GM18511 (cell line): ENCODE results near the gene SIGLECL1.

ENCODE experiments used
- ATAC-seq: cut with Tn5 transposase; IDR thresholded peaks from one replicate; pipeline ENCODE4 v1.9.1; 2021; ENCODE audit warnings: mild to moderate bottlenecking, moderate library complexity; ENCODE audit not compliant: unreplicated experiment

The SIGLECL1 gene

DNA sequence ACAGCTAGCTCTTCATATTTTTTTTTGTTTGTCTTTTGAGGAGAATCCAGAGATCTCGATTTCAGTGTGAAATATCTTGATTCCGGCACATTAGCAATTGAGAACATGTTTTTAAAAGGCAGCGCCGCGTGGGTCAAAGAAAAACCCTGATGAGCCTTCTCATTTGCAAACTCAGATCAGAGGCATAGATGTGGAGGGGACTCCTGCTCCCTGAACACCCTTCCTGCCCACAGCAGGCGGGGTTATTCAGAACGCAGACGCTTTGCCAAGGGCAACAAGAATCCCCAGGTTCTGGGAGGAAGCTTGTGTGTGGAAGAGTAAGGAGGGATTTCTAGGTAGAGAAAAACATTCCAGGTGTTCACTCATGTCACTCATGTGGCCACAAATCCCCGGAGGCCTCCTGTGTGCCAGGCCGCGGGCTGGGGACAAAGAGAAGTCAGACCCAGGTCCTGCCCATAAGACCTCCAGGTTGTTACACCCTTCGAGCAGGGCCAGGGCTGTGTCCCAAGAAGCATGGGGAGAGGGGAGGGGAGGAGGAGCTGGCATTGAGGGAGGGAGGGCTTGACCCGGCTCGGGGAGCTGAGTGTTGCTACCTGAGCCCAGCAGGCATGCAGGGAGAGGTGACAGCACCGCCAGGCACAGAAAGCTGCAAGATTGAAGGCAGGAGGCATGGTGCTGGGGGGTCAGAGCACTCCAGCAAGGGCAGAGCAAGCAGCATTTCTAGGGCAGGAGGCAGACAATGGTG is 44.7 kb downstream of the SIGLECL1 start:
- ATAC-seq = no peak

DNA sequence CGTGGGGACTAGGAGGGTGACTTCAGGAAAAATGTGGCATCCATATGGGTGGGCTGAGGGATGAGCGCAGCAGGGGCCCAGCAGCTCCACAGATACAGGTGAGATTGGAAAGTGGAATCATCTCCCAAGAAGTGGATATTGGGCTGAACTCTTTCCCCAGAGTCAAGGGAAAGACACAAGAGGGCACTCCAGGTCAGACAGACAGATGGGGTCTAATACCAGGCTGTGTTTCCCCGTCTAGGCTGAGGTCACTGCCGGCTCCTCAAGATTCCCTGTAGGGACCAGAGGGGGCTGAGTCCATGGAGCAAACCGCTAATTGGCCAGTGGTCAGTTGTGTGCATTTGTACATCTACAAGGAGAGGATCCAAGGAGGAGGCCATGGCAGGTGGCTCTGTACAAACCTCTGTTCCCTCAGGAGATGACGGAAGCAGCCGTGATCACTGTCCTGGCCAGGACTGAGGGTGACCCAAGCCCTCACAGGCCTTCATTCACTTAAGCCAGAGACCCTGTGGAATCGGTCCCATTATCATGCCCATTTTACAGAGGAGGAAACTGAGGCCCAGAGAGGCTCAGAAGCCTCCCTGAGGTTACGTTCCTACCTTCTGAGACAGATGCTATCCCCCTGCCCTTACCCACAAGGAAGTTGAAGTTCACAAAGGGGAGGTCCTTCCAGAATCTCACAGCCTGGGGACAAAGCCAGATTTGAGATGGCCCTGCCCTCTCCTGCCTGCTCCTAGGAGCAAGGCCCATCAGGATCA is 45.6 kb downstream of the SIGLECL1 start:
- ATAC-seq = no peak

DNA sequence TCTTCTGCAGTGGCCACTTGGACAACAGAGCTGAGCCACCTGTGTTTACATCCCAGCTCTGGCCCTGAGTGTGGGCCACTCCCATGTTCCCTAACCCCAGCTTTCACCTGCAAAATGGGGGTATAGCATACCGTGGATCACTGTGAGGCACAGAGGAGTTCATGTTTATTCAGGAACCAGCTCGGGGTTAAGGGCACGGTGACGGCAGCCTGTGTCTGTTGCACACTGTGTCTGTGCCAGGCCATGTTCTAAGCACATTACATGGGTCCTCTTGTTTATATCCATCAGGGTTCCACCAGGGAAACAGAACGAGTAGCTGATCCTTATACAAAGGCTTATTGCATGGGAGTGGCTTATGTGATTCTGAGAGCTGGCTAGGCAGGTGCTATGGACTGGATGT is 46.5 kb downstream of the SIGLECL1 start:
- no peak for ATAC-seq

DNA sequence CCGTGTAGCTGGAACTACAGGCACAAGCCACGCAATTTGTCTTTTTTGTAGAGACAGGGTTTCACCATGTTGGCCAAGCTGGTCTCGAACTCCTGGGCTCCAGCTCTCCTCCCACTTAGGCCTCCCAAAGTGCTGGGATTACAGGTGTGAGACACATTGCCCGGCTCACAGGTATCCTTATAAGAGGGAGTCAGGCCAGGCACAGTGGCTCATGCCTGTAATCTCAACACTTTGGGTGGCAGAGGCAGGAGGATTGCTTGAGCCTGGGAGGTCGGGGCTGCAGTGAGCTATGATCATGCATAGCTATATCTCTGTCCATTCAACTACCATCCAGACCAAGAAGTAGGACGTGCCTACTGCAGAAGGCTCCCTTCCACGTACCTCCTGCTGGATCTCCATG is 50.4 kb downstream of the SIGLECL1 start:
- no peak for ATAC-seq

DNA sequence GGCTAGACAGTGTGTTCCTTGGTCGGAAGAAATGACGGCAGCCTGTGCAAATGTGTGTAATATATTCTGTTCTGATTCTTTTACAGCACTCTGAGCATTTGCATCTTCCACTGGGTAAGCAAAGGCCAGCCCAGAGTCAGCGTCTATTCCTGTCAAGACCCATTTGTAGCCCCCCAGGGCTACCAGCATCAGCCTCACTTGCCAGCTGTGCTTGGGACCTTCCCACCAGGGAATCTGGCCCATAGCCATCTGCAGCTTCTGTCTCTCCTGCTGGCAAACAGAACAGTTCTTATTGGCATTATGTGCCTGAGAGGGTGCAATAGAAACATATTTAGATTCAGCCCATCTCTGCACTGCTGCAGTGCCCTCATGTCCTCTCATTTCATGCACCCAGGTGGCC is 54.6 kb downstream of the SIGLECL1 start:
- ATAC-seq = no peak

DNA sequence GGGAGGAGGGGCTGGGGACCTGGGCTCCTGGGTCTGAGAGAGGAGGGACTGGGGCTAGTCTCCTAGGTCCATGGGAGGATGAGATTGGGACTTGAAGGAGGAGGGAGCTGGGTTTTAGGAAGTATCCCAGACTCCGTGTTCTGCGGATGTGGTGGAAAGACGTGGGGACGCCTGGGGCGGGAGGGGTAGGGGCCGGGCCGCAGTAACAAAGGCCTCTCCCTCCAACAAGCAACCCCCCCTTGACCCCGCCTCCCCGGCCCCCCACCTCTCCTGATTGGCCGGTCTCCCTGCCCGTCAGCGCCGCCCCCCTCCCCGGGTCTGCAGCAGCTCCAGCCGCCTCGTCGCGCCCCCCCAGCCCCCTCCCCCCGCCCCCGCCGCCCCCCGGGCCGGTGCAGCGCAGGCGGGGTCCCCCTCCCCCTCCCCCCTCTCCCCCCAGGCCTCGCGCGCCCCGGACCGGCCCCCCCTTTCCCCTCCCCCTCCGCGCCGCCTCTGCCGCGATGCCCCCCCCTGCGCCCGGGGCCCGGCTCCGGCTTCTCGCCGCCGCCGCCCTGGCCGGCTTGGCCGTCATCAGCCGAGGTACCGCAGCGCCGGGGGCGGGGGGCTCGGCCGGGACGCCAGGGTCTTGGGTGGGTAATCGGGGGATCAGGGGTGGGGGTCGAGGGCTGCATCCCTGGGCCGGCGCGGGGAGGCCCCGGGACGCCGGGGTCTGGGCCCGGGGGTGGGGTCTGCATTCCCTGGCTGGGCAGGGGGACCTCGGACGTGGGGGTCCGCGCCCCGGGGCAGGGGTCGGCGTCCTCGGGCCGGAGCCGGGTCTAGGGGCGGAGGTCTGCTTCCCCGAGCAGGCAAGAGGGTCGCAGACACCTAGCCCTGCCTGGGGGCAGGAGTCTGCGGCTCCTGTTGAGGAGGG is 60.7 kb downstream of the SIGLECL1 start, which contains the start of gene IGLON5:
Gene IGLON5 (plus strand): TSS at position 294 of the 907 bp plus-strand sequence. CDS start 204 bp downstream, at position 498.
- ATAC-seq = no peak

DNA sequence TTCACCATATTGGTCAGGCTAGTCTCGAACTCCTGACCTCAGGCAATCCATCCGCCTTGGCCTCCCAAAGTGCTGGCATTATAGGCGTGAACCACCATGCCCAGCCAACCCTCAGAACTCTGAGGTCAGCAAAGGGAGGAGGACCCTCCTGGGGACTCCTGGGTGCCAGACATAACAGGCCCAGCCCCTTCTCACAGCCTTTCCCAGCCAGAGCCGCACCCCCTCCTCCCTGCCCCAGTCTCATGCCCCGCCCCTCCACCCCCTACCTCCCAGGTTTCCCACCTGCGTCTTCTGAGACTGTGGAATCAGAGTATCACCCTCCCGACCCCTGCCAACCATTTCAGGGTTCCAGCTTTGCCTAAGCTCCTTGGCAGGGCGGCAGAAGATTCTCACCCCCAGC is 65.8 kb downstream of the SIGLECL1 start:
- no peak for ATAC-seq

DNA sequence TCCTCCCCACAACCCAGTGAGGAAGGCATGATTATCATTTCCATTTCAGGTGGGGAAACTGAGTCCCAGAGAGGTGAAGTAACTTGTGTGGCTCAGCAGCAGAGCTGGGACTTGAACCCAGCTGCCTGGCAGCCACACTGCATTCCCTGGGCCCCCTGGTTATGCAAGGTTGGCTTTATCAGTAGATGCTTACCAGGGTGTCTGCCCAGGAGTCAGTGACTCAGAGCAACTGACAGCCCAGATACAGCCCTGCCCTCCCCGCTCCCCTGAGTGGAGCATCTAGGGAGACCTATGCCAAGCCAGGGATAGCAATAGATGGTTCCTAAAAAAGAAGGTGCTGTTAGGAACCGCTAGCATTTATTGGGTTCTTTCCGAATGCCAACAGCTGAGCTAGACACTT is 66.5 kb downstream of the SIGLECL1 start:
- ATAC-seq = no peak

DNA sequence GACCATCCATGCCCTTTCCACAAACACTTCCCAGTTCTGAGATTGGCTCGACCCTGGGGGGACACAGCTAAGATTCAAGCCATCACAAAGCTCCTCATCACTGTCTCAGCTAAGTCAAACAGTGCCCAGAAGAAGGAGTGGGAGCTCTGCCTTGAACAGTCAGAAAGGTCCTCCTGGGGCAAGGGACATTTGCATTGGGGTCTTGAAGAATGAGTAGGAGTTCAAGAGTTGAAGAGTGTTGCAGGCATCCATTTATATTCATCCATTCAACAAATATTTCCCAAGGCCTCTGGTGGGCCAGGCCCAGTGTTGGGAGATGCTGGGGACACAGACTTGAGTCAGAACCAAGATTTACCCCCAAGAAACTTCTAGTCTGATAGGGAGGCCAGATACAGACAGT is 67.1 kb downstream of the SIGLECL1 start:
- ATAC-seq = no peak
